ENCODE measurements around the gene LTB.

The LTB gene

GRCh38 chr6:31544676-31545075, 37.5 kb downstream of the LTB start:
- no peak for TF ChIP-seq CTCF (IDR thresholded peaks at IDR 0.05; ENCODE audit: extremely low read depth, insufficient read depth, missing control alignments)
- in situ Hi-C loops (cut with MboI; ENCODE audit: low pct_unique_long_range_greater_than_20kb, low sequenced_read_pairs, unreplicated experiment), result no loop called here
- DNase-seq (ENCODE audit: low spot score), result no peak

GRCh38 chr6:31543639-31544038, 38.6 kb downstream of the LTB start:
- TF ChIP-seq CTCF (IDR thresholded peaks at IDR 0.05; ENCODE audit: extremely low read depth, insufficient read depth, missing control alignments), result no peak
- no peak for DNase-seq (ENCODE audit: low spot score)
- in situ Hi-C loops (cut with MboI; ENCODE audit: low pct_unique_long_range_greater_than_20kb, low sequenced_read_pairs, unreplicated experiment), result no loop called here

GRCh38 chr6:31541658-31542521, 40.3 kb downstream of the LTB start, which contains the start of gene DDX39B:
Gene DDX39B (minus strand): TSS chr6:31542003. CDS start chr6:31540532, 1,471 bp downstream.
- no peak for TF ChIP-seq CTCF (IDR thresholded peaks at IDR 0.05; ENCODE audit: extremely low read depth, insufficient read depth, missing control alignments)
- DNase-seq (ENCODE audit: low spot score), result peak; percentile 92
- in situ Hi-C loops (cut with MboI; ENCODE audit: low pct_unique_long_range_greater_than_20kb, low sequenced_read_pairs, unreplicated experiment), result no loop called here

GRCh38 chr6:31541059-31541657, 41.1 kb downstream of the LTB start:
- no peak for TF ChIP-seq CTCF (IDR thresholded peaks at IDR 0.05; ENCODE audit: extremely low read depth, insufficient read depth, missing control alignments)
- in situ Hi-C loops (cut with MboI; ENCODE audit: low pct_unique_long_range_greater_than_20kb, low sequenced_read_pairs, unreplicated experiment), result no loop called here
- no peak for DNase-seq (ENCODE audit: low spot score)

- no peak for DNase-seq (ENCODE audit: low spot score)
- in situ Hi-C loops (cut with MboI; ENCODE audit: low pct_unique_long_range_greater_than_20kb, low sequenced_read_pairs, unreplicated experiment), result no loop called here
- TF ChIP-seq CTCF (IDR thresholded peaks at IDR 0.05; ENCODE audit: extremely low read depth, insufficient read depth, missing control alignments), result no peak
These were observed 41.6 kb downstream of the LTB start for GRCh38 chr6:31540640-31541039.

- no peak for TF ChIP-seq CTCF (IDR thresholded peaks at IDR 0.05; ENCODE audit: extremely low read depth, insufficient read depth, missing control alignments)
- in situ Hi-C loops (cut with MboI; ENCODE audit: low pct_unique_long_range_greater_than_20kb, low sequenced_read_pairs, unreplicated experiment), result no loop called here
- no peak for DNase-seq (ENCODE audit: low spot score)
These were observed 43.3 kb downstream of the LTB start for GRCh38 chr6:31538805-31539400.
